Pancreas (tissue), 10 donors: ENCODE results near the gene MEG3. TPM values are rescaled to one million over a fixed set of nuclear protein-coding genes. Genes with fewer than 3 reads are reported as not detected.

Source experiments
- ATAC-seq, 4 donors: fragments of 200-7000 bp; cut with Tn5 transposase; one replicate each; pipeline versions ENCODE4 v1.8.0 to v1.9.1; 2020; ENCODE audit warnings: mild to moderate bottlenecking in 4 of 4, moderate library complexity in 4 of 4
- DNase-seq, 6 donors: peaks; one replicate each; pipeline ENCODE4 v3.0.0-alpha.2; 2020
- FAIRE-seq: peaks from 2 replicates; lab custom pipeline; 2012; peaks lifted over from hg19 to GRCh38; lab: Jason Lieb, UNC
- H3K27ac ChIP-seq, 4 donors: fragments of 200-600 bp; sonication (generic); 1 replicate in 3 of 4; 2 replicates in 1 of 4; pipeline versions ENCODE4 v1.5.0 to v1.8.0; 2020
- H3K27me3 ChIP-seq, 4 donors: fragments of 200-600 bp; one replicate each; pipeline ENCODE4 v1.8.0; 2021
- H3K36me3 ChIP-seq, 3 donors: fragments of 200-600 bp; sonication (generic) in 1 of 3; one replicate each; pipeline versions ENCODE4 v1.5.0 to v1.8.0; 2020 to 2021
- H3K4me1 ChIP-seq, 3 donors: fragments of 200-600 bp; one replicate each; pipeline ENCODE4 v1.8.0; 2021
- H3K4me3 ChIP-seq, 4 donors: fragments of 200-600 bp; sonication (generic) in 2 of 4; one replicate each; pipeline versions ENCODE4 v1.5.0 to v1.8.0; 2020 to 2021
- H3K9me3 ChIP-seq, 4 donors: fragments of 200-600 bp; one replicate each; pipeline ENCODE4 v1.8.0; 2021
- CTCF ChIP-seq, 4 donors: fragments of 200-600 bp; sonication (generic) in 3 of 4; IDR thresholded peaks; one replicate each; pipeline versions ENCODE4 v1.5.0 to v1.8.0; 2021; ENCODE audit warnings: antibody characterized with exemption in 4 of 4
- WGBS, 2 donors: extraction: QIAGEN DNeasy Blood & Tissue Kit; methylation state at CpG; one replicate each; pipeline ENCODE4 v1.1.7; 2013; 5-methylcytosine and 5-hydroxymethylcytosine counted together
- intact Hi-C, 3 donors: fragments of 100-400 bp; cut with DNase I; formaldehyde crosslinking; loops; one replicate each; pipeline versions ENCODE4 v1.11.1 to v1.14.2; 2022
- polyA plus RNA-seq, 2 donors: library from polyadenylated mRNA; stranded (reverse); fragments of 200-250 nt; gene quantifications; one replicate each; pipeline ENCODE4 v1.2.3, GENCODE V29; 2013
- total RNA-seq, 6 donors: library from RNA; stranded (reverse); fragmentation: NEBNext Ultra II Directional in 4 of 6; extraction: Animal tissue kit (Norgen Biotek cat#: 25700) in 4 of 6; gene quantifications; one replicate each; pipeline versions ENCODE4 v1.2.1 to v1.2.4, GENCODE V29; 2021 to 2023
- donor health status: healthy with polysubstance abuse.
- donor health status: DM: no; HTN: no; CAD: no; lungs with moderate emphysema.
- donor health status: DM: no; HTN: no; CAD: no.
- donor health status: control.
- donor health status: control.
- donor health status: Bipolar disorder and iron deficiency.
- donor health status: DM: yes; HTN: yes; CAD: no.
- donor health status: DM: no; HTN: no; CAD: no.
- donor health status: DM: no; HTN: no; CAD: no.
- donor health status: DM: yes; HTN: yes; CAD: no.

MEG3 gene
- total and polyA plus RNA-seq, 8 donors: 78.8 to 1,150 (median 332) TPM

GRCh38 chr14:100785338-100785615, 40.6 kb upstream of the MEG3 start:
- Histone ChIP-seq H3K27ac (no peak overlapping the region), H3K4me1 (no peaks in the 10 kb centered on the region), H3K36me3 (no peaks in the 10 kb centered on the region), H3K27me3 (no peaks in the 10 kb centered on the region), H3K9me3 (no peaks in the 10 kb centered on the region), H3K4me3 (no peak overlapping the region)
- no peak for DNase-seq
- no peak for FAIRE-seq
- ATAC-seq: no peak
- intact Hi-C loops: no loop called here
- WGBS, 2 donors: 85 to 91% methylated on average over 4 of the region's 4 CpGs
- no peak for TF ChIP-seq CTCF (IDR thresholded peaks at IDR 0.05)

GRCh38 chr14:100785626-100786025, 40.3 kb upstream of the MEG3 start:
- DNase-seq (peak in 1 of 6 donors; percentile 28), ATAC-seq (no peak), FAIRE-seq (no peak)
- Histone ChIP-seq H3K27me3 (no peaks in the 10 kb centered on the region), H3K36me3 (no peaks in the 10 kb centered on the region), H3K9me3 (no peaks in the 10 kb centered on the region), H3K27ac (no peak overlapping the region), H3K4me1 (no peaks in the 10 kb centered on the region), H3K4me3 (no peak overlapping the region)
- intact Hi-C loops: no loop called here
- WGBS, 2 donors: 87 to 96% methylated on average over 7 of the region's 7 CpGs
- no peak for TF ChIP-seq CTCF (IDR thresholded peaks at IDR 0.05)

GRCh38 chr14:100786131-100786530, 39.8 kb upstream of the MEG3 start:
- no peaks in the 10 kb centered on the region for H3K9me3 ChIP-seq
- no peak for TF ChIP-seq CTCF (IDR thresholded peaks at IDR 0.05)
- peak in 1 of 6 donors; percentile 33 for DNase-seq
- no peaks in the 10 kb centered on the region for H3K4me1 ChIP-seq
- H3K36me3 ChIP-seq: no peaks in the 10 kb centered on the region
- no peak for FAIRE-seq
- no peak overlapping the region for H3K4me3 ChIP-seq
- no peaks in the 10 kb centered on the region for H3K27me3 ChIP-seq
- ATAC-seq: no peak
- H3K27ac ChIP-seq: no peak overlapping the region
- intact Hi-C loops: no loop called here
- WGBS, 2 donors: 68 to 75% methylated on average over 11 of the region's 11 CpGs

GRCh38 chr14:100786576-100787219, 39.2 kb upstream of the MEG3 start:
- WGBS, 2 donors: 79 to 85% methylated on average over 11 of the region's 11 CpGs
- no peak for TF ChIP-seq CTCF (IDR thresholded peaks at IDR 0.05)
- ATAC-seq (no peak), FAIRE-seq (no peak), DNase-seq (no peak)
- no peaks in the 10 kb centered on the region for H3K27me3 ChIP-seq
- H3K27ac ChIP-seq: no peak overlapping the region
- no peak overlapping the region for H3K4me3 ChIP-seq
- intact Hi-C loops: no loop called here
- no peaks in the 10 kb centered on the region for H3K9me3 ChIP-seq
- H3K4me1 ChIP-seq: no peaks in the 10 kb centered on the region
- no peaks in the 10 kb centered on the region for H3K36me3 ChIP-seq

- no peak for TF ChIP-seq CTCF (IDR thresholded peaks at IDR 0.05)
- 87 to 89% methylated on average over 14 of the region's 14 CpGs for WGBS, 2 donors
- H3K4me3 ChIP-seq: no peak overlapping the region
- H3K27ac ChIP-seq: no peak overlapping the region
- no peaks in the 10 kb centered on the region for H3K4me1 ChIP-seq
- FAIRE-seq (no peak), DNase-seq (no peak), ATAC-seq (no peak)
- intact Hi-C loops: no loop called here
- H3K36me3 ChIP-seq: no peaks in the 10 kb centered on the region
- no peaks in the 10 kb centered on the region for H3K27me3 ChIP-seq
- H3K9me3 ChIP-seq: no peaks in the 10 kb centered on the region
These were observed 38.3 kb upstream of the MEG3 start for GRCh38 chr14:100787659-100788058.
